GM23338 (cell line): ENCODE data around the gene NKAIN2. TPM values are rescaled to one million over a fixed set of nuclear protein-coding genes. Genes with fewer than 3 reads are reported as not detected.

Experiments used
- ATAC-seq: fragments of 200-7000 bp; cut with Tn5 transposase; 3 replicates; pipeline ENCODE4 v1.9.1; 2020
- DNase-seq: peaks from one replicate; pipeline ENCODE4 v3.0.0-alpha.2; 2015; ENCODE audit warnings: low spot score
- H2AFZ ChIP-seq: fragments of 200-600 bp; sonication (generic); 2 replicates; pipeline ENCODE4 v1.8.0; 2016; ENCODE audit warnings: antibody characterized with exemption, mild to moderate bottlenecking, moderate library complexity
- H3F3A ChIP-seq: fragments of 200-600 bp; sonication (generic); replicated peaks from 2 replicates; pipeline ENCODE4 v1.8.0; 2017; ENCODE audit warnings: antibody characterized with exemption, mixed run types, low read depth
- H3K27ac ChIP-seq: fragments of 200-600 bp; sonication (generic); 2 replicates; pipeline ENCODE4 v1.6.1; 2016; ENCODE audit warnings: low read depth
- H3K27me3 ChIP-seq: fragments of 200-600 bp; sonication (generic); 2 replicates; pipeline ENCODE4 v1.8.0; 2016; ENCODE audit warnings: mild to moderate bottlenecking, mixed run types, moderate library complexity; ENCODE audit not compliant: insufficient read depth
- H3K36me3 ChIP-seq: fragments of 200-600 bp; sonication (generic); 2 replicates; pipeline ENCODE4 v1.8.0; 2016; ENCODE audit warnings: mild to moderate bottlenecking; ENCODE audit not compliant: insufficient read depth
- H3K4me1 ChIP-seq: fragments of 200-600 bp; sonication (generic); 2 replicates; pipeline ENCODE4 v1.8.0; 2016; ENCODE audit warnings: mild to moderate bottlenecking, moderate library complexity; ENCODE audit not compliant: insufficient read depth
- H3K4me2 ChIP-seq: fragments of 200-600 bp; sonication (generic); 2 replicates; pipeline ENCODE4 v1.7.1; 2017; ENCODE audit warnings: mixed run types
- H3K4me3 ChIP-seq: fragments of 200-600 bp; sonication (generic); 2 replicates; pipeline ENCODE4 v1.6.1; 2016; ENCODE audit warnings: mixed run types
- H3K79me2 ChIP-seq: fragments of 200-600 bp; sonication (generic); replicated peaks from 2 replicates; pipeline ENCODE4 v1.8.0; 2017; ENCODE audit warnings: mild to moderate bottlenecking; ENCODE audit not compliant: insufficient read depth
- H3K9me2 ChIP-seq: fragments of 200-600 bp; sonication (generic); 2 replicates; pipeline ENCODE4 v1.8.0; 2017; ENCODE audit not compliant: insufficient read depth
- H4K20me1 ChIP-seq: fragments of 200-600 bp; sonication (generic); replicated peaks from 2 replicates; pipeline ENCODE4 v1.8.0; 2017; ENCODE audit warnings: mild to moderate bottlenecking; ENCODE audit not compliant: insufficient read depth
- H3K27ac Mint-ChIP-seq: 2 replicates; pipeline ENCODE4 v1.8.0; 2020; ENCODE audit warnings: inconsistent platforms, mild to moderate bottlenecking, moderate library complexity, mixed read lengths
- H3K27me3 Mint-ChIP-seq: 3 replicates; pipeline ENCODE4 v1.8.0; 2022; ENCODE audit warnings: low read depth, mild to moderate bottlenecking, moderate library complexity, mixed read lengths, inconsistent platforms; ENCODE audit not compliant: insufficient read depth, poor library complexity
- H3K36me3 Mint-ChIP-seq: 3 replicates; pipeline ENCODE4 v1.8.0; 2021; ENCODE audit warnings: low read depth, mild to moderate bottlenecking, inconsistent platforms, moderate library complexity, mixed read lengths
- H3K4me1 Mint-ChIP-seq: 3 replicates; pipeline ENCODE4 v1.8.0; 2020; ENCODE audit warnings: mild to moderate bottlenecking, inconsistent platforms, mixed read lengths
- H3K4me3 Mint-ChIP-seq: 3 replicates; pipeline ENCODE4 v1.8.0; 2021; ENCODE audit warnings: moderate library complexity, mild to moderate bottlenecking, inconsistent platforms, mixed read lengths
- H3K9me3 Mint-ChIP-seq: 3 replicates; pipeline ENCODE4 v1.8.0; 2020; ENCODE audit warnings: moderate library complexity, mild to moderate bottlenecking, inconsistent platforms, mixed read lengths
- EZH2 ChIP-seq: fragments of 200-600 bp; sonication (generic); IDR thresholded peaks from one replicate; pipeline ENCODE4 v1.8.0; 2017; ENCODE audit warnings: antibody characterized with exemption, mild to moderate bottlenecking, low read depth; ENCODE audit not compliant: unreplicated experiment
- EZH2phosphoT487 ChIP-seq: fragments of 200-600 bp; sonication (generic); IDR thresholded peaks from one replicate; pipeline ENCODE4 v1.8.1; 2018; ENCODE audit warnings: antibody characterized with exemption; ENCODE audit not compliant: unreplicated experiment
- JUNB ChIP-seq: IDR thresholded peaks from one replicate; pipeline ENCODE4 v1.6.1; 2016; ENCODE audit warnings: antibody characterized with exemption; ENCODE audit not compliant: unreplicated experiment
- NANOG ChIP-seq: IDR thresholded peaks from 2 replicates; pipeline ENCODE4 v1.6.1; 2016; ENCODE audit warnings: antibody characterized with exemption, borderline replicate concordance
- POLR2AphosphoS5 ChIP-seq: IDR thresholded peaks from 2 replicates; pipeline ENCODE4 v1.6.1; 2016; ENCODE audit warnings: antibody characterized with exemption, low read depth
- STAT1 ChIP-seq: IDR thresholded peaks from one replicate; pipeline ENCODE4 v1.6.1; 2016; ENCODE audit warnings: antibody characterized with exemption; ENCODE audit not compliant: unreplicated experiment
- ZNF114 ChIP-seq: fragments of 250-450 bp; sonication (Bioruptor Pico); IDR thresholded peaks from 2 replicates; pipeline ENCODE4 v1.5.0; 2020; ENCODE audit warnings: mild to moderate bottlenecking, moderate library complexity
- ZNF331 ChIP-seq: fragments of 250-450 bp; sonication (Bioruptor Pico); IDR thresholded peaks from 2 replicates; pipeline ENCODE4 v1.5.0; 2020; ENCODE audit warnings: low read depth, mild to moderate bottlenecking, moderate library complexity
- polyA plus RNA-seq: library from polyadenylated mRNA; unstranded; fragments of >200 nt; fragmentation: Nextera tagmentation; extraction: Ambion mirVana; gene quantifications from 2 replicates; pipeline ENCODE4 v1.2.1, GENCODE V29; 2016
- total RNA-seq: library from RNA; depleted of rRNA; stranded (reverse); fragments of >200 nt; shearing (Covaris generic); gene quantifications from 2 replicates; pipeline ENCODE4 v1.2.3, GENCODE V29; 2014
- TF ChIP-seq, protein P1 (sequence below): IDR thresholded peaks from 2 replicates; pipeline ENCODE4 v1.6.1; 2016; ENCODE audit warnings: antibody characterized with exemption
- TF ChIP-seq, protein P2 (sequence below): IDR thresholded peaks from one replicate; pipeline ENCODE4 v1.6.1; 2018; ENCODE audit warnings: antibody characterized with exemption; ENCODE audit not compliant: unreplicated experiment
- TF ChIP-seq, protein P3 (sequence below): fragments of 250-450 bp; sonication (Bioruptor Pico); IDR thresholded peaks from 2 replicates; pipeline ENCODE4 v1.5.0; 2020; ENCODE audit warnings: mild to moderate bottlenecking, moderate library complexity
- TF ChIP-seq, protein P4 (sequence below), 2 experiments: fragments of 200-600 bp in 1 of 2; sonication (generic) in 1 of 2; conservative IDR thresholded peaks; 2 replicates each; pipeline versions ENCODE4 v1.5.1 to v1.6.1; 2016 to 2017; ENCODE audit warnings: antibody characterized with exemption in 2 of 2, low read depth in 2 of 2, mild to moderate bottlenecking in 2 of 2, moderate library complexity in 1 of 2

NKAIN2 gene
- total and polyA plus RNA-seq, 2 experiments from 2014 or later = 0.39 to 1.1 TPM

DNA sequence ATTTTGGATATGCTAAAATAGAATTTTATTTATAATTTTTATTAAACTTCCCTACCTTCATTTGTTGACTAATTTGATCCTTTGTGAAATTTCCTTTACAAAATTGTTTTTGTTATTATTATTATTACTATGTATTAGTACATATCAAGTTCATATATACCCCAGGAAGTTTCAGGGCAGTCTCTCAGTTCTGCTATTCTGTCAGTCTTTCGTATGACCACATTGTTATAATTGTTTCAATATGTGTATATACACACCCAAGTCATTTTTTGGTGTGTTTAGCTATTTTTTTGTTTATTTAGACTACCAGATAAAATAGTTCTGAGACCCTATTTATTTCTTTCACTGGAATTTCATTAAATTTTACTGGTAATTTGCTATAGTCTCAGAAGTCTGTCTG lies 72.1 kb downstream of the NKAIN2 start:
- DNase-seq (no peak), ATAC-seq (no peak)
- no peaks in the 10 kb centered on the region for H4K20me1 ChIP-seq
- no peaks in the 10 kb centered on the region for H3K27me3 ChIP-seq
- H3K4me3 ChIP-seq = no peak overlapping the region
- H3K36me3 ChIP-seq = no peaks in the 10 kb centered on the region
- Mint-ChIP-seq H3K36me3 (no peaks in the 10 kb centered on the region), H3K4me3 (no peak overlapping the region), H3K27me3 (no peaks in the 10 kb centered on the region), H3K27ac (no peak overlapping the region), H3K9me3 (no peaks in the 10 kb centered on the region), H3K4me1 (no peaks in the 10 kb centered on the region)
- H3K4me1 ChIP-seq = no peaks in the 10 kb centered on the region
- no peaks in the 10 kb centered on the region for H3F3A ChIP-seq
- H3K4me2 ChIP-seq = no peak overlapping the region
- H3K79me2 ChIP-seq = no peaks in the 10 kb centered on the region
- TF ChIP-seq POLR2AphosphoS5 = no peak
- no peak for TF ChIP-seq EZH2
- TF ChIP-seq ZNF331 (CRISPR knock-in tag) = no peak
- no peak for TF ChIP-seq JUNB
- no peak for TF ChIP-seq NANOG
- TF ChIP-seq, protein P1, sequence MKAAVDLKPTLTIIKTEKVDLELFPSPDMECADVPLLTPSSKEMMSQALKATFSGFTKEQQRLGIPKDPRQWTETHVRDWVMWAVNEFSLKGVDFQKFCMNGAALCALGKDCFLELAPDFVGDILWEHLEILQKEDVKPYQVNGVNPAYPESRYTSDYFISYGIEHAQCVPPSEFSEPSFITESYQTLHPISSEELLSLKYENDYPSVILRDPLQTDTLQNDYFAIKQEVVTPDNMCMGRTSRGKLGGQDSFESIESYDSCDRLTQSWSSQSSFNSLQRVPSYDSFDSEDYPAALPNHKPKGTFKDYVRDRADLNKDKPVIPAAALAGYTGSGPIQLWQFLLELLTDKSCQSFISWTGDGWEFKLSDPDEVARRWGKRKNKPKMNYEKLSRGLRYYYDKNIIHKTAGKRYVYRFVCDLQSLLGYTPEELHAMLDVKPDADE = no peak
- TF ChIP-seq, protein P2, sequence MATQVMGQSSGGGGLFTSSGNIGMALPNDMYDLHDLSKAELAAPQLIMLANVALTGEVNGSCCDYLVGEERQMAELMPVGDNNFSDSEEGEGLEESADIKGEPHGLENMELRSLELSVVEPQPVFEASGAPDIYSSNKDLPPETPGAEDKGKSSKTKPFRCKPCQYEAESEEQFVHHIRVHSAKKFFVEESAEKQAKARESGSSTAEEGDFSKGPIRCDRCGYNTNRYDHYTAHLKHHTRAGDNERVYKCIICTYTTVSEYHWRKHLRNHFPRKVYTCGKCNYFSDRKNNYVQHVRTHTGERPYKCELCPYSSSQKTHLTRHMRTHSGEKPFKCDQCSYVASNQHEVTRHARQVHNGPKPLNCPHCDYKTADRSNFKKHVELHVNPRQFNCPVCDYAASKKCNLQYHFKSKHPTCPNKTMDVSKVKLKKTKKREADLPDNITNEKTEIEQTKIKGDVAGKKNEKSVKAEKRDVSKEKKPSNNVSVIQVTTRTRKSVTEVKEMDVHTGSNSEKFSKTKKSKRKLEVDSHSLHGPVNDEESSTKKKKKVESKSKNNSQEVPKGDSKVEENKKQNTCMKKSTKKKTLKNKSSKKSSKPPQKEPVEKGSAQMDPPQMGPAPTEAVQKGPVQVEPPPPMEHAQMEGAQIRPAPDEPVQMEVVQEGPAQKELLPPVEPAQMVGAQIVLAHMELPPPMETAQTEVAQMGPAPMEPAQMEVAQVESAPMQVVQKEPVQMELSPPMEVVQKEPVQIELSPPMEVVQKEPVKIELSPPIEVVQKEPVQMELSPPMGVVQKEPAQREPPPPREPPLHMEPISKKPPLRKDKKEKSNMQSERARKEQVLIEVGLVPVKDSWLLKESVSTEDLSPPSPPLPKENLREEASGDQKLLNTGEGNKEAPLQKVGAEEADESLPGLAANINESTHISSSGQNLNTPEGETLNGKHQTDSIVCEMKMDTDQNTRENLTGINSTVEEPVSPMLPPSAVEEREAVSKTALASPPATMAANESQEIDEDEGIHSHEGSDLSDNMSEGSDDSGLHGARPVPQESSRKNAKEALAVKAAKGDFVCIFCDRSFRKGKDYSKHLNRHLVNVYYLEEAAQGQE = no peak
- TF ChIP-seq STAT1 = no peak
- TF ChIP-seq ZNF114 = no peak
- TF ChIP-seq, protein P3, sequence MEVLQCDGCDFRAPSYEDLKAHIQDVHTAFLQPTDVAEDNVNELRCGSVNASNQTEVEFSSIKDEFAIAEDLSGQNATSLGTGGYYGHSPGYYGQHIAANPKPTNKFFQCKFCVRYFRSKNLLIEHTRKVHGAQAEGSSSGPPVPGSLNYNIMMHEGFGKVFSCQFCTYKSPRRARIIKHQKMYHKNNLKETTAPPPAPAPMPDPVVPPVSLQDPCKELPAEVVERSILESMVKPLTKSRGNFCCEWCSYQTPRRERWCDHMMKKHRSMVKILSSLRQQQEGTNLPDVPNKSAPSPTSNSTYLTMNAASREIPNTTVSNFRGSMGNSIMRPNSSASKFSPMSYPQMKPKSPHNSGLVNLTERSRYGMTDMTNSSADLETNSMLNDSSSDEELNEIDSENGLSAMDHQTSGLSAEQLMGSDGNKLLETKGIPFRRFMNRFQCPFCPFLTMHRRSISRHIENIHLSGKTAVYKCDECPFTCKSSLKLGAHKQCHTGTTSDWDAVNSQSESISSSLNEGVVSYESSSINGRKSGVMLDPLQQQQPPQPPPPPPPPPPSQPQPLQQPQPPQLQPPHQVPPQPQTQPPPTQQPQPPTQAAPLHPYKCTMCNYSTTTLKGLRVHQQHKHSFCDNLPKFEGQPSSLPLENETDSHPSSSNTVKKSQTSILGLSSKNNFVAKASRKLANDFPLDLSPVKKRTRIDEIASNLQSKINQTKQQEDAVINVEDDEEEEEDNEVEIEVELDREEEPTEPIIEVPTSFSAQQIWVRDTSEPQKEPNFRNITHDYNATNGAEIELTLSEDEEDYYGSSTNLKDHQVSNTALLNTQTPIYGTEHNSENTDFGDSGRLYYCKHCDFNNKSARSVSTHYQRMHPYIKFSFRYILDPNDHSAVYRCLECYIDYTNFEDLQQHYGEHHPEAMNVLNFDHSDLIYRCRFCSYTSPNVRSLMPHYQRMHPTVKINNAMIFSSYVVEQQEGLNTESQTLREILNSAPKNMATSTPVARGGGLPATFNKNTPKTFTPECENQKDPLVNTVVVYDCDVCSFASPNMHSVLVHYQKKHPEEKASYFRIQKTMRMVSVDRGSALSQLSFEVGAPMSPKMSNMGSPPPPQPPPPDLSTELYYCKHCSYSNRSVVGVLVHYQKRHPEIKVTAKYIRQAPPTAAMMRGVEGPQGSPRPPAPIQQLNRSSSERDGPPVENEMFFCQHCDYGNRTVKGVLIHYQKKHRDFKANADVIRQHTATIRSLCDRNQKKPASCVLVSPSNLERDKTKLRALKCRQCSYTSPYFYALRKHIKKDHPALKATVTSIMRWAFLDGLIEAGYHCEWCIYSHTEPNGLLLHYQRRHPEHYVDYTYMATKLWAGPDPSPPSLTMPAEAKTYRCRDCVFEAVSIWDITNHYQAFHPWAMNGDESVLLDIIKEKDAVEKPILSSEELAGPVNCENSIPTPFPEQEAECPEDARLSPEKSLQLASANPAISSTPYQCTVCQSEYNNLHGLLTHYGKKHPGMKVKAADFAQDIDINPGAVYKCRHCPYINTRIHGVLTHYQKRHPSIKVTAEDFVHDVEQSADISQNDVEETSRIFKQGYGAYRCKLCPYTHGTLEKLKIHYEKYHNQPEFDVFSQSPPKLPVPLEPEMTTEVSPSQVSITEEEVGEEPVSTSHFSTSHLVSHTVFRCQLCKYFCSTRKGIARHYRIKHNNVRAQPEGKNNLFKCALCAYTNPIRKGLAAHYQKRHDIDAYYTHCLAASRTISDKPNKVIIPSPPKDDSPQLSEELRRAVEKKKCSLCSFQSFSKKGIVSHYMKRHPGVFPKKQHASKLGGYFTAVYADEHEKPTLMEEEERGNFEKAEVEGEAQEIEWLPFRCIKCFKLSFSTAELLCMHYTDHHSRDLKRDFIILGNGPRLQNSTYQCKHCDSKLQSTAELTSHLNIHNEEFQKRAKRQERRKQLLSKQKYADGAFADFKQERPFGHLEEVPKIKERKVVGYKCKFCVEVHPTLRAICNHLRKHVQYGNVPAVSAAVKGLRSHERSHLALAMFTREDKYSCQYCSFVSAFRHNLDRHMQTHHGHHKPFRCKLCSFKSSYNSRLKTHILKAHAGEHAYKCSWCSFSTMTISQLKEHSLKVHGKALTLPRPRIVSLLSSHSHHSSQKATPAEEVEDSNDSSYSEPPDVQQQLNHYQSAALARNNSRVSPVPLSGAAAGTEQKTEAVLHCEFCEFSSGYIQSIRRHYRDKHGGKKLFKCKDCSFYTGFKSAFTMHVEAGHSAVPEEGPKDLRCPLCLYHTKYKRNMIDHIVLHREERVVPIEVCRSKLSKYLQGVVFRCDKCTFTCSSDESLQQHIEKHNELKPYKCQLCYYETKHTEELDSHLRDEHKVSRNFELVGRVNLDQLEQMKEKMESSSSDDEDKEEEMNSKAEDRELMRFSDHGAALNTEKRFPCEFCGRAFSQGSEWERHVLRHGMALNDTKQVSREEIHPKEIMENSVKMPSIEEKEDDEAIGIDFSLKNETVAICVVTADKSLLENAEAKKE (CRISPR knock-in tag) = no peak
- TF ChIP-seq EZH2phosphoT487 = no peak
- TF ChIP-seq, protein P4, sequence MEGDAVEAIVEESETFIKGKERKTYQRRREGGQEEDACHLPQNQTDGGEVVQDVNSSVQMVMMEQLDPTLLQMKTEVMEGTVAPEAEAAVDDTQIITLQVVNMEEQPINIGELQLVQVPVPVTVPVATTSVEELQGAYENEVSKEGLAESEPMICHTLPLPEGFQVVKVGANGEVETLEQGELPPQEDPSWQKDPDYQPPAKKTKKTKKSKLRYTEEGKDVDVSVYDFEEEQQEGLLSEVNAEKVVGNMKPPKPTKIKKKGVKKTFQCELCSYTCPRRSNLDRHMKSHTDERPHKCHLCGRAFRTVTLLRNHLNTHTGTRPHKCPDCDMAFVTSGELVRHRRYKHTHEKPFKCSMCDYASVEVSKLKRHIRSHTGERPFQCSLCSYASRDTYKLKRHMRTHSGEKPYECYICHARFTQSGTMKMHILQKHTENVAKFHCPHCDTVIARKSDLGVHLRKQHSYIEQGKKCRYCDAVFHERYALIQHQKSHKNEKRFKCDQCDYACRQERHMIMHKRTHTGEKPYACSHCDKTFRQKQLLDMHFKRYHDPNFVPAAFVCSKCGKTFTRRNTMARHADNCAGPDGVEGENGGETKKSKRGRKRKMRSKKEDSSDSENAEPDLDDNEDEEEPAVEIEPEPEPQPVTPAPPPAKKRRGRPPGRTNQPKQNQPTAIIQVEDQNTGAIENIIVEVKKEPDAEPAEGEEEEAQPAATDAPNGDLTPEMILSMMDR (conservative IDR thresholded peaks at IDR 0.05; ENCODE audit: low read depth in 2 of 2) = no peak
- no peaks in the 10 kb centered on the region for H3K9me2 ChIP-seq
- no peak overlapping the region for H3K27ac ChIP-seq
- H2AFZ ChIP-seq = no peak overlapping the region
